HFFc6 (cell line): ENCODE data around the gene MRAS. TPM values are rescaled to one million over a fixed set of nuclear protein-coding genes. Genes with fewer than 3 reads are reported as not detected.
A peak's percentile ranks its signal among the peaks of the same experiment; 100 is the strongest.
"Not testable (repeated sequence)": the region's sequence is repeated elsewhere in the genome, so short reads cannot be mapped to it uniquely, and the experiment has no call there.

Experiments
- DNase-seq: peaks from one replicate; pipeline ENCODE4 v3.0.0-alpha.2; 2018
- H3K27ac Mint-ChIP-seq: 2 replicates; pipeline ENCODE4 v1.8.0; 2020; ENCODE audit warnings: mild to moderate bottlenecking, mixed read lengths
- H3K27me3 Mint-ChIP-seq: 2 replicates; pipeline ENCODE4 v1.8.0; 2021; ENCODE audit warnings: mild to moderate bottlenecking, moderate library complexity, mixed read lengths; ENCODE audit not compliant: insufficient read depth
- H3K36me3 Mint-ChIP-seq: 2 replicates; pipeline ENCODE4 v1.8.0; 2021; ENCODE audit warnings: low read depth, mixed read lengths
- H3K4me1 Mint-ChIP-seq: 2 replicates; pipeline ENCODE4 v1.8.0; 2020; ENCODE audit warnings: low read depth, mixed read lengths
- H3K4me3 Mint-ChIP-seq: 2 replicates; pipeline ENCODE4 v1.8.0; 2020; ENCODE audit warnings: mild to moderate bottlenecking, moderate library complexity, mixed read lengths
- H3K9me3 Mint-ChIP-seq: 2 replicates; pipeline ENCODE4 v1.8.0; 2020; ENCODE audit warnings: mild to moderate bottlenecking, mixed read lengths
- CTCF ChIP-seq: fragments of 200-600 bp; sonication (generic); IDR thresholded peaks from 2 replicates; pipeline ENCODE4 v1.5.0; 2021; ENCODE audit warnings: antibody characterized with exemption, mild to moderate bottlenecking
- total RNA-seq, 6 experiments: library from RNA; stranded (reverse); fragmentation: NEBNext Ultra II Directional; extraction: Animal tissue kit (Norgen Biotek cat#: 25700); gene quantifications; 2 replicates in 1 of 6; 3 replicates in 5 of 6; pipeline ENCODE4 v1.2.3, GENCODE V29; 2021

The MRAS gene
- total RNA-seq, 6 experiments from 2014 or later: 62.7 to 97.4 (median 76.1) TPM

- no peak overlapping the region for H3K27ac Mint-ChIP-seq
- TF ChIP-seq CTCF: no peak
- H3K9me3 Mint-ChIP-seq: no peaks in the 10 kb centered on the region
- H3K36me3 Mint-ChIP-seq: no peaks in the 10 kb centered on the region
- H3K4me3 Mint-ChIP-seq: no peak overlapping the region
- H3K27me3 Mint-ChIP-seq: peaks cover 17% of the 10 kb centered on the region
- H3K4me1 Mint-ChIP-seq: peaks cover 6% of the 10 kb centered on the region; the same call in 1 of the 2 replicates
- no peak for DNase-seq
Measured at GRCh38 chr3:138450181-138450580, 101.8 kb downstream of the MRAS start.

- H3K36me3 Mint-ChIP-seq: no peaks in the 10 kb centered on the region
- peaks cover 8% of the 10 kb centered on the region for H3K4me1 Mint-ChIP-seq
- H3K27me3 Mint-ChIP-seq: peaks cover 18% of the 10 kb centered on the region
- 0 out of 2 replicates have a peak, but pooled peaks have one; percentile 7 for TF ChIP-seq CTCF
- no peak overlapping the region for H3K4me3 Mint-ChIP-seq
- no peak overlapping the region for H3K27ac Mint-ChIP-seq
- no peaks in the 10 kb centered on the region for H3K9me3 Mint-ChIP-seq
- no peak for DNase-seq
Measured at GRCh38 chr3:138450704-138451424, 102.5 kb downstream of the MRAS start.

- Mint-ChIP-seq H3K9me3 (no peaks in the 10 kb centered on the region), H3K27ac (no peak overlapping the region), H3K4me1 (peaks cover 13% of the 10 kb centered on the region), H3K36me3 (no peaks in the 10 kb centered on the region), H3K27me3 (peaks cover 16% of the 10 kb centered on the region), H3K4me3 (no peak overlapping the region)
- DNase-seq: no peak
- TF ChIP-seq CTCF: no peak
Measured at GRCh38 chr3:138451595-138452162, 103.3 kb downstream of the MRAS start.

- peaks cover 19% of the 10 kb centered on the region for H3K4me1 Mint-ChIP-seq
- no peak for TF ChIP-seq CTCF
- H3K9me3 Mint-ChIP-seq: no peaks in the 10 kb centered on the region
- H3K4me3 Mint-ChIP-seq: no peak overlapping the region
- no peaks in the 10 kb centered on the region for H3K36me3 Mint-ChIP-seq
- no peak overlapping the region for H3K27ac Mint-ChIP-seq
- DNase-seq: no peak
- H3K27me3 Mint-ChIP-seq: peaks cover 20% of the 10 kb centered on the region
Measured at GRCh38 chr3:138452436-138452835, 104.1 kb downstream of the MRAS start.

GRCh38 chr3:138453940-138454339, 105.6 kb downstream of the MRAS start:
- not testable (repeated sequence) for H3K27ac Mint-ChIP-seq, H3K9me3 Mint-ChIP-seq, DNase-seq, H3K36me3 Mint-ChIP-seq, H3K4me3 Mint-ChIP-seq
- Mint-ChIP-seq H3K27me3 (peaks cover 20% of the 10 kb centered on the region), H3K4me1 (peaks cover 19% of the 10 kb centered on the region)

Other genes with a start within 250 kb of the MRAS start
- 10 to 100 TPM in 1 of 6 experiments, 1 to 10 TPM in 5; 6.1 to 10.8 (median 8.8) TPM for gene DZIP1L, start 233.0 kb upstream of the MRAS start, total RNA-seq
- not detected for gene A4GNT, start 216.2 kb upstream of the MRAS start, total RNA-seq
- gene DBR1, start 173.7 kb upstream of the MRAS start, total RNA-seq: 10 to 100 TPM in 5 of 6 experiments, 1 to 10 TPM in 1; 9.9 to 13.7 (median 11.8) TPM
- 10 to 100 TPM; 29.0 to 37.9 (median 35.0) TPM for gene ARMC8, start 161.3 kb upstream of the MRAS start, total RNA-seq
- gene NME9, start 18.7 kb upstream of the MRAS start, total RNA-seq: not detected
- gene ESYT3, start 86.0 kb downstream of the MRAS start, total RNA-seq: under 1 TPM in 2 of 6 experiments, not detected in 4; 0.05 to 0.09 TPM
- gene CEP70, start 245.7 kb downstream of the MRAS start, total RNA-seq: 10 to 100 TPM; 11.5 to 18.9 (median 17.3) TPM